LoVo (cell line): ENCODE measurements around the gene MCAT.

Experiments used
- DNase-seq: peaks from one replicate; pipeline ENCODE4 v3.0.0-alpha.2; 2016; ENCODE audit warnings: low spot score

MCAT gene

GRCh38 chr22:43142880-43143562, at the start of gene MCAT:
Gene MCAT, minus strand, starts transcription at chr22:43143398. Its CDS starts 50 bp downstream, at chr22:43143348.
- DNase-seq, result peak; percentile 86

GRCh38 chr22:43191831-43192230, 48.6 kb upstream of the MCAT start:
- no peak for DNase-seq

- DNase-seq, result no peak
These were observed 45.8 kb upstream of the MCAT start for GRCh38 chr22:43188829-43189545.

- DNase-seq, result peak; percentile 96
These were observed 44.2 kb upstream of the MCAT start for GRCh38 chr22:43187171-43188099.

- DNase-seq, result peak; percentile 64
These were observed 43.3 kb upstream of the MCAT start, which contains the start of gene TTLL12 for GRCh38 chr22:43186272-43187170. Gene TTLL12, minus strand, starts transcription at chr22:43187134. Its CDS starts 65 bp downstream, at chr22:43187069.

GRCh38 chr22:43185860-43186261, 42.7 kb upstream of the MCAT start:
- peak; percentile 29 for DNase-seq

GRCh38 chr22:43183496-43184277, 40.5 kb upstream of the MCAT start:
- DNase-seq, result no peak

GRCh38 chr22:43182726-43183125, 39.5 kb upstream of the MCAT start:
- no peak for DNase-seq

- DNase-seq, result no peak
These were observed 38.9 kb upstream of the MCAT start for GRCh38 chr22:43182118-43182517.

- DNase-seq, result no peak
These were observed 38.3 kb upstream of the MCAT start for GRCh38 chr22:43181321-43182076.

- no peak for DNase-seq
These were observed 37.5 kb upstream of the MCAT start for GRCh38 chr22:43180670-43181069.

GRCh38 chr22:43179911-43180195, 36.7 kb upstream of the MCAT start:
- DNase-seq, result no peak

- DNase-seq, result no peak
These were observed 36.1 kb upstream of the MCAT start for GRCh38 chr22:43179146-43179910.

- DNase-seq, result no peak
These were observed 34.3 kb upstream of the MCAT start for GRCh38 chr22:43177479-43177878.

- DNase-seq, result no peak
These were observed 32.9 kb upstream of the MCAT start for GRCh38 chr22:43176090-43176489.

- DNase-seq, result no peak
These were observed 31.8 kb upstream of the MCAT start for GRCh38 chr22:43174941-43175531.

GRCh38 chr22:43173976-43174720, 30.9 kb upstream of the MCAT start:
- no peak for DNase-seq

GRCh38 chr22:43173566-43173965, 30.4 kb upstream of the MCAT start:
- no peak for DNase-seq
